CD8-positive, alpha-beta memory T cell (primary cell): Measurements from ENCODE around the gene SEL1L3. TPM values are rescaled to one million over a fixed set of nuclear protein-coding genes. Genes with fewer than 3 reads are reported as not detected.

Source experiments
- CTCF ChIA-PET: fragments of 350-600 bp; sonication (Branson Sonifier 250); formaldehyde crosslinking; loops from one replicate; lab custom pipeline; 2021; ENCODE audit warnings: antibody characterized with exemption; lab: Charles Lee
- POLR2A ChIA-PET: fragments of 350-600 bp; sonication (Branson Sonifier 250); formaldehyde crosslinking; loops from one replicate; lab custom pipeline; 2021; ENCODE audit warnings: antibody characterized with exemption; lab: Charles Lee
- DNase-seq, 5 donors: peaks; one replicate each; pipeline versions ENCODE4 v3.0.0 to v3.0.0-alpha.2; 2020 to 2022; ENCODE audit warnings: mixed read lengths in 1 of 5
- H3K27ac ChIP-seq: one replicate; pipeline ENCODE4 v1.7.0; 2013; ENCODE audit warnings: low read depth, mild to moderate bottlenecking, low read length, moderate library complexity
- H3K27me3 ChIP-seq: 2 replicates; pipeline ENCODE4 v1.7.0; 2013; ENCODE audit warnings: low read length, mild to moderate bottlenecking; ENCODE audit not compliant: insufficient read depth, poor library complexity, severe bottlenecking
- H3K36me3 ChIP-seq: 2 replicates; pipeline ENCODE4 v1.7.0; 2013; ENCODE audit warnings: mild to moderate bottlenecking, low read length, moderate library complexity; ENCODE audit not compliant: insufficient read depth
- H3K4me1 ChIP-seq: 2 replicates; pipeline ENCODE4 v1.7.0; 2013; ENCODE audit warnings: mild to moderate bottlenecking, low read length, moderate library complexity; ENCODE audit not compliant: insufficient read depth
- H3K4me3 ChIP-seq: 2 replicates; pipeline ENCODE4 v1.7.0; 2013; ENCODE audit warnings: mild to moderate bottlenecking, low read length
- H3K9me3 ChIP-seq: 2 replicates; pipeline ENCODE4 v1.7.0; 2013; ENCODE audit warnings: mild to moderate bottlenecking, low read length
- H3K27ac Mint-ChIP-seq, 8 donors: one replicate each; pipeline ENCODE4 v1.8.0; 2020 to 2021; ENCODE audit warnings: mixed read lengths in 8 of 8, mild to moderate bottlenecking in 6 of 8, inconsistent platforms in 3 of 8, moderate library complexity in 3 of 8
- H3K27me3 Mint-ChIP-seq, 2 donors: one replicate each; pipeline ENCODE4 v1.8.0; 2020 to 2021; ENCODE audit warnings: mixed read lengths in 2 of 2, mild to moderate bottlenecking in 1 of 2, moderate library complexity in 1 of 2
- H3K36me3 Mint-ChIP-seq, 3 donors: one replicate each; pipeline ENCODE4 v1.8.0; 2020 to 2021; ENCODE audit warnings: mixed read lengths in 3 of 3, inconsistent platforms in 1 of 3, mild to moderate bottlenecking in 1 of 3
- H3K4me1 Mint-ChIP-seq, 3 donors: one replicate each; pipeline ENCODE4 v1.8.0; 2020 to 2021; ENCODE audit warnings: mixed read lengths in 3 of 3, inconsistent platforms in 1 of 3, mild to moderate bottlenecking in 1 of 3
- H3K4me3 Mint-ChIP-seq, 7 donors: one replicate each; pipeline ENCODE4 v1.8.0; 2020 to 2021; ENCODE audit warnings: mixed read lengths in 7 of 7, mild to moderate bottlenecking in 6 of 7, moderate library complexity in 4 of 7, inconsistent platforms in 2 of 7
- H3K9me3 Mint-ChIP-seq, 5 donors: one replicate each; pipeline ENCODE4 v1.8.0; 2020 to 2022; ENCODE audit warnings: mixed read lengths in 5 of 5, mild to moderate bottlenecking in 3 of 5, moderate library complexity in 2 of 5, inconsistent platforms in 1 of 5
- polyA plus RNA-seq: library from polyadenylated mRNA; unstranded; fragments of 300-500 nt; fragmentation: Illumina TruSeq; gene quantifications from one replicate; pipeline ENCODE4 v1.2.3, GENCODE V29; 2021
- total RNA-seq, 2 experiments: library from RNA; stranded (reverse); gene quantifications; one replicate each; pipeline ENCODE4 v1.2.3, GENCODE V29; 2021

Gene SEL1L3
- total and polyA plus RNA-seq, 3 experiments from 2014 or later = 36.4 to 63.7 (median 46.2) TPM

- Mint-ChIP-seq H3K4me1 (no peaks in the 10 kb centered on the region), H3K27ac (no peak overlapping the region), H3K27me3 (peaks cover 0 to 8% of the 10 kb centered on the region in 2 donors), H3K9me3 (peaks cover 0 to 5% (median 3%) of the 10 kb centered on the region in 5 donors), H3K4me3 (no peak overlapping the region), H3K36me3 (peaks cover 0 to 8% (median 2%) of the 10 kb centered on the region in 3 donors)
- no peaks in the 10 kb centered on the region for H3K36me3 ChIP-seq
- H3K9me3 ChIP-seq = no peaks in the 10 kb centered on the region
- ChIA-PET CTCF (interaction anchor here (0.7 kb wide), 1 partner anchor 30 kb away, joined by 3 read pairs; no protein-coding TSS in a partner anchor), POLR2A (no interaction called here)
- no peak overlapping the region for H3K27ac ChIP-seq
- no peak overlapping the region for H3K4me3 ChIP-seq
- no peaks in the 10 kb centered on the region for H3K4me1 ChIP-seq
- DNase-seq = no peak
- H3K27me3 ChIP-seq = no peaks in the 10 kb centered on the region
Measured at GRCh38 chr4:25712611-25713010, 150.2 kb downstream of the SEL1L3 start.

- CTCF ChIA-PET = no interaction called here
- peaks cover 3 to 8% of the 10 kb centered on the region in 2 donors for H3K27me3 Mint-ChIP-seq
Measured at GRCh38 chr4:25710637-25711036, 152.2 kb downstream of the SEL1L3 start.

GRCh38 chr4:25704516-25704915 is 158.3 kb downstream of the SEL1L3 start:
- Histone ChIP-seq H3K4me3 (no peak overlapping the region), H3K27ac (no peak overlapping the region), H3K27me3 (no peaks in the 10 kb centered on the region), H3K4me1 (no peaks in the 10 kb centered on the region), H3K36me3 (no peaks in the 10 kb centered on the region), H3K9me3 (no peaks in the 10 kb centered on the region)
- Mint-ChIP-seq H3K27ac (no peak overlapping the region), H3K4me3 (no peak overlapping the region), H3K9me3 (peaks cover 0 to 3% (median 3%) of the 10 kb centered on the region in 5 donors), H3K36me3 (peaks cover 0 to 3% (median 2%) of the 10 kb centered on the region in 3 donors), H3K27me3 (peaks cover 3 to 10% of the 10 kb centered on the region in 2 donors), H3K4me1 (no peaks in the 10 kb centered on the region)
- no peak for DNase-seq
- ChIA-PET CTCF (interaction anchor here (1.0 kb wide), 1 partner anchor 11 kb away, joined by 3 read pairs; no protein-coding TSS in a partner anchor), POLR2A (no interaction called here)

More at GRCh38 chr4:25710637-25711036, 152.2 kb downstream of the SEL1L3 start:
- Mint-ChIP-seq H3K27ac (no peak overlapping the region), H3K4me3 (no peak overlapping the region), H3K4me1 (no peaks in the 10 kb centered on the region), H3K36me3 (peaks cover 0 to 8% (median 2%) of the 10 kb centered on the region in 3 donors), H3K9me3 (peaks cover 0 to 5% (median 3%) of the 10 kb centered on the region in 5 donors)
- Histone ChIP-seq H3K27me3 (no peaks in the 10 kb centered on the region), H3K36me3 (no peaks in the 10 kb centered on the region), H3K9me3 (no peaks in the 10 kb centered on the region), H3K4me1 (no peaks in the 10 kb centered on the region), H3K27ac (no peak overlapping the region), H3K4me3 (no peak overlapping the region)
- DNase-seq = no peak
- POLR2A ChIA-PET = no interaction called here

DNA sequence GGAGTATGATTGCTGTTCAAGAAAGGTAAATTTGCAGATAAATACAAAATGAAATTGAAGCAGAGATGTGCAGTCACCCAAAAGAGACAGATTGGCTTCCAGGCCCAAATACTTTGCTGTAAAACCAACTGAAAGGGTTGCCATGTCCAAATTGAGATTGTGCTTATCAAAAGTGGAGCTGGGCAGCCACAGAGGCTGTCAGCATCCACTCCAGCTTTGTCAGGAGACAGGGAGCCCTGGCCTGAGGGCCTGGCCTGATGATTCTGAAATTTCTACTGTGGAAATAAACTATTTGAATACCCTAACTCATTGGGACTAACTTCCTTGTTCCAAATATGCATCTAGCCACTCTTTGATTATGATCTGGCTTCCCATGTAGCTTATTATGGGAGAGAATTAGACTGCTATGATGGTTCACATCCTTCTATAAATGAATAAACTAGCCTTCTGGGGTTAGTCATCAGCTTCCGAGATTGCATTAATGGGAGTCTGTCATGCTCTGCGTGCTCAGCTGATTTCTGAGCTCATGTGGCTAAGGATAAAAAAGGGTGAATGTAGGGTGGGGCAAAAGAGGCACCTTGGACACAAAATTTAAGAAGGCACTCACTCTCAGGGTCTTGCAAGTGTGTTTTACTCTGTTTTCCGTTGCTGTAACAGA is 158.9 kb downstream of the SEL1L3 start:
- Histone ChIP-seq H3K27me3 (no peaks in the 10 kb centered on the region), H3K27ac (no peak overlapping the region), H3K36me3 (no peaks in the 10 kb centered on the region), H3K4me1 (no peaks in the 10 kb centered on the region), H3K4me3 (no peak overlapping the region), H3K9me3 (no peaks in the 10 kb centered on the region)
- H3K4me3 Mint-ChIP-seq = no peak overlapping the region
- H3K4me1 Mint-ChIP-seq = no peaks in the 10 kb centered on the region
- H3K27ac Mint-ChIP-seq = no peak overlapping the region
- H3K27me3 Mint-ChIP-seq = peaks cover 3 to 14% of the 10 kb centered on the region in 2 donors
- DNase-seq = no peak
- no peaks in the 10 kb centered on the region for H3K9me3 Mint-ChIP-seq
- H3K36me3 Mint-ChIP-seq = no peaks in the 10 kb centered on the region
- ChIA-PET CTCF (interaction anchor here (1.0 kb wide), 1 partner anchor 10 kb away, joined by 3 read pairs; no protein-coding TSS in a partner anchor), POLR2A (no interaction called here)

DNA sequence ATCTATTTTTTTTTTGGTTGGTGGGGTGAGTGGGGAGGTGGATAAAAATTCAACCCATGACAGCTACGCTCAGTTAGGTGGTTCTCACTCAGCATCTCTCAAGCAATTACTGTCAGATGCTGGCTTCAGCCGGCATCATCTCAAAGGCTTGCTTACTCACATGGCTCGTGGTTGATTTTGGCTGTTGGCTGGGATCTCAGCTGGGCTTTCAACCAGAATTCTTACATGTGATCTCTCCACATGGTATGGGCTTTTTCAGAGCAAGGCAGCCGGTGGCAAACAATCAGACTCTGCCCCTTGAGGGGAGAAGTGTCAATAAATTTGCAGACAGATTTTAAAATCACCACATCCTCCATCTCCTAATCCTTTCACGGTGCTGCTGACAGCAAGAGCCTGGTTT is 159.9 kb downstream of the SEL1L3 start:
- Mint-ChIP-seq H3K36me3 (no peaks in the 10 kb centered on the region), H3K4me3 (no peak overlapping the region), H3K27me3 (peaks cover 3 to 9% of the 10 kb centered on the region in 2 donors), H3K9me3 (no peaks in the 10 kb centered on the region), H3K4me1 (no peaks in the 10 kb centered on the region), H3K27ac (no peak overlapping the region)
- no peaks in the 10 kb centered on the region for H3K36me3 ChIP-seq
- ChIA-PET CTCF (no interaction called here), POLR2A (no interaction called here)
- DNase-seq = no peak
- H3K4me1 ChIP-seq = no peaks in the 10 kb centered on the region
- H3K4me3 ChIP-seq = no peak overlapping the region
- H3K9me3 ChIP-seq = no peaks in the 10 kb centered on the region
- no peak overlapping the region for H3K27ac ChIP-seq
- no peaks in the 10 kb centered on the region for H3K27me3 ChIP-seq

- H3K4me1 ChIP-seq = no peaks in the 10 kb centered on the region
- H3K27ac Mint-ChIP-seq = no peak overlapping the region
- H3K4me3 Mint-ChIP-seq = no peak overlapping the region
- no peak for DNase-seq
- no peaks in the 10 kb centered on the region for H3K27me3 ChIP-seq
- no peak overlapping the region for H3K27ac ChIP-seq
- no peak overlapping the region for H3K4me3 ChIP-seq
- H3K36me3 ChIP-seq = no peaks in the 10 kb centered on the region
- H3K4me1 Mint-ChIP-seq = no peaks in the 10 kb centered on the region
- ChIA-PET POLR2A (no interaction called here), CTCF (interaction anchor here (1.3 kb wide), 1 partner anchor 18 kb away, joined by 3 read pairs; no protein-coding TSS in a partner anchor)
- no peaks in the 10 kb centered on the region for H3K36me3 Mint-ChIP-seq
- peaks cover 0 to 8% of the 10 kb centered on the region in 2 donors for H3K27me3 Mint-ChIP-seq
- no peaks in the 10 kb centered on the region for H3K9me3 ChIP-seq
- H3K9me3 Mint-ChIP-seq = no peaks in the 10 kb centered on the region
Measured at GRCh38 chr4:25700661-25701060, 162.1 kb downstream of the SEL1L3 start.

- Mint-ChIP-seq H3K9me3 (peaks cover 0 to 3% (median 0%) of the 10 kb centered on the region in 5 donors), H3K4me1 (peaks cover 0 to 3% (median 0%) of the 10 kb centered on the region in 3 donors), H3K27me3 (peaks cover 0 to 8% of the 10 kb centered on the region in 2 donors), H3K27ac (no peak overlapping the region), H3K36me3 (no peaks in the 10 kb centered on the region), H3K4me3 (no peak overlapping the region)
- Histone ChIP-seq H3K27me3 (no peaks in the 10 kb centered on the region), H3K9me3 (no peaks in the 10 kb centered on the region), H3K36me3 (no peaks in the 10 kb centered on the region), H3K4me1 (no peaks in the 10 kb centered on the region), H3K27ac (no peak overlapping the region), H3K4me3 (no peak overlapping the region)
- DNase-seq = no peak
- ChIA-PET POLR2A (no interaction called here), CTCF (no interaction called here)
Measured at GRCh38 chr4:25697516-25697915, 165.3 kb downstream of the SEL1L3 start.
